ENCODE data around the gene LYZL6.
"Not testable (repeated sequence)": the region's sequence is repeated elsewhere in the genome, so short reads cannot be mapped to it uniquely, and the experiment has no call there.

LYZL6 gene

DNA sequence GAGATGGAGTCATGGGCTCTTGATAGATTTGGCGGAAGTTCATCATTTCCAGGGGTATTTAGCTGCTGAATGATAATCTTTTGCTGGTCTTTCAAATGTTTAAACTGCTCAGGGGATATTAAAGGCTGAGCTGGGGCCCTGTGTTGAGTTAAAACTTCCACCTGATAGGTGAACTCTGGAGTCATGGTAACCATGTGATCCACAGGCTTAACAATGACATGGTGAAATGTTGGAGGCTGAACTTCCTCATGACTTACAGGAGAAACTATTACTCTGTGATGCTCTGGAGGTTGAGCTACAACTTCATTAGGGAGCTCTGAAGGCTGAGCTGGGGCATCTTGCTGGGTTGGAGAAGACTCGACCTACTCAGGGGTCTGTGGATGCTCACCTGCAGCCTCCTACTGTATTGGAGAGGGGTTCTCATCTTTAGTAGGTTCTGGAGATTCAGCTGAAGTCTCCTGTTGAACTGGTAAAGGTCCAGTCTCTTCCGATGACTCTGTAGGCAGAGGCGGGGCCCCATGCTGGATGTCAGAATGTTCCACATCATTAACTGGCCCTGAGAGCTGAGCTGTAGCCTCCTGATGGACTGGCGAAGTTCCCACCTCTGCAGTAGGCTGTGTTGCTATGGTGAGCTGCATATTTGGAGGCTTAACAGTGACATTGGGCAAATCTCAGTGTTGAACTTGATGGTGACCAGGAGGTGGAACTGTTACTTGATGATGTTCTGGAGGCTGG, 37.2 kb downstream of the LYZL6 start:
- DNase-seq, result no peak

DNA sequence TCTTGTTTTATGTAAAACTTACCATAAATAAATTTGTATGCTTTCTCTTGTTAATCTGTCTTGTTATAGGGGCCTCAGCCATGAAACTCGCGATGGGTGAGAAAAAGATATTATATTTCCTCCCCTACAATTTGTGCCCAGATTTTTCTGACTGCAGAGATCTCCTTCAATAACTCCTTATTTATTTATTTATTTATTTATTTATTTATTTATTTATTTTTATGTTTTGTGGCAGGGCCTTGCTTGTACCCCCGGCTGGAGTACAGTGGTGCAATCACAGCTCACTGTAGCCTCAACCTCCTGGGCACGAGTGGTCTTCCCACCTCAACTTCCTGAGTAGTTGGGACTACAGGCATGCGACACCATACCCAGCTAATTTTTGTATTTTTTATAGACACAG, 40.1 kb downstream of the LYZL6 start:
- DNase-seq, result no peak

DNA sequence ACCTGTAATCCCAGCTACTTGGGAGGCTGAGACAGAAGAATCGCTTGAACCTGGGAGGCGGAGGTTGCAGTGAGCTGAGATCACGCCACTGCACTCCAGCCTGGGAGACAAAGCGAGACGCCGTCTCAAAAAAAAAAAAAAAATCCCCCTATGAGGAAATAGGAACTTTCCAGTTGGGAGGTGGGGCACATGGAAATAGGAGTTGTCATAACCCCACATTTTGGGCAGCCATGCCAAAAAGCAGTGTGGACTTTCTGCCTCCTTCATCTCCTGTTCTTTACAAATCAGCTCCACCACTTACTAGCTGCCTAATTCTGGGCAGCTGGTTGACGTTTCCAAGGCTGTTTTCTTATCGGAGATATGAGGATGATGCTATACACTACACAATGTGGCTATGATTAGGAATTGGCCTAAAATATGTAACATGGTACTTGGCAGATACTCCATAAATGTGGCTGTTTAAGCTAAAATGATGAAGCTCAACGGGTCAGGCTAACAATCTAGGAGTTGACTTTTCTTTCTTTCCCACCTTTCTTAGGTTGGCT, 41.8 kb downstream of the LYZL6 start:
- no peak for DNase-seq

DNA sequence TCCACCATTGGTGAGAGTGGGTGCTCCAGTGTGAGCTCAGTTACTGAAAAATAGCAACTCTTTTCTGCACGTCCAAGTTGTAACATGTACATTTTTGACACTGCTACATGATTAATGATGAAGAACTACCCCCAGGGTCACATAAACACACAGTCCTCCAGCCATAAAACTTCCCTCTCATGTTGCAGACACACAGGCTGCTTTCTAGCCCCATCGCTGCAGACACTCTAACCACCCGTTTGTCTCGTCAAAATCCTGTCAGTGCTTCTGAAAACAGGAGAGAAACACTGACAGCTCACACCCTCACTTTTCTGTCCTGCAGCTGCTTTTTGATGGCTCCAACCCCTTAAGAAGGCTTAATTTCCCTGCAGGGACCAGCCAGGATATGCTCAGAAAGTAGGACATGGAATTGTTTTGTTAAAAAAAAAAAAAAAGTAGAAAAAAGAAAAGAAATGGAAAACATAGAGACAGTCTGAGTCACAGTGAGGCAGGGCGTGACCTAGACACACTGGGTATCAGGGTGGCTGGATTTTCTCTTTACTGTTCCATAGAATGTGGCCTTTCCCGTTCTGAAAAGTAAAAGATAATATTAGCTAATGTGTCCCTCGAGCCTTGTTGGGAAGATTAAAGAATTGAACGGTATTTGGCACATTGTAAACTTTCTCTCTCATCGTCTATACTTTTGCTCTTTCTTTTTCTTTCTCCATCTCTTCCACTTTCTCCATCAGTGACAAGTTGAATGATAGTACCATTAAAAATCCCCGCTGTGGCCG, 42.6 kb downstream of the LYZL6 start:
- DNase-seq, result no peak

DNA sequence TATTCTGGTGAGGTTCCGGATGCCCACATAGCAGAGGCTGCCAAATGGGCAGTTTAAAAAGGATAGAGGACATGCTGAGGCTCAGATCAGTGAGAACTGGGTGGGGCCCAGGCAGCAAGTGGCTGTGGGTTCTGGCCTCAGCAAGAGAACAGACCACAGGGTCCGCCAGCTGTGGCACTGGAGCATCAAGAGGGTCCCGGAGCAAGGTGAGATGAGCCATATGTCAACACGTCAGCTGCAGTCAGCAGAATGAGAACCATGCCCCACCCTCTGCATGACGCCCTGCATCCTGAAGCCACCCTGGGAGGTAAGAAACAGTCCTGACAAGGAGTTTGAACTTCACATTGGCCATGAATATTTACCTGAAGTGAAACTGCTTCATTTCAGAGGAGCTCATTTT, 43.2 kb downstream of the LYZL6 start:
- DNase-seq, result no peak

DNA sequence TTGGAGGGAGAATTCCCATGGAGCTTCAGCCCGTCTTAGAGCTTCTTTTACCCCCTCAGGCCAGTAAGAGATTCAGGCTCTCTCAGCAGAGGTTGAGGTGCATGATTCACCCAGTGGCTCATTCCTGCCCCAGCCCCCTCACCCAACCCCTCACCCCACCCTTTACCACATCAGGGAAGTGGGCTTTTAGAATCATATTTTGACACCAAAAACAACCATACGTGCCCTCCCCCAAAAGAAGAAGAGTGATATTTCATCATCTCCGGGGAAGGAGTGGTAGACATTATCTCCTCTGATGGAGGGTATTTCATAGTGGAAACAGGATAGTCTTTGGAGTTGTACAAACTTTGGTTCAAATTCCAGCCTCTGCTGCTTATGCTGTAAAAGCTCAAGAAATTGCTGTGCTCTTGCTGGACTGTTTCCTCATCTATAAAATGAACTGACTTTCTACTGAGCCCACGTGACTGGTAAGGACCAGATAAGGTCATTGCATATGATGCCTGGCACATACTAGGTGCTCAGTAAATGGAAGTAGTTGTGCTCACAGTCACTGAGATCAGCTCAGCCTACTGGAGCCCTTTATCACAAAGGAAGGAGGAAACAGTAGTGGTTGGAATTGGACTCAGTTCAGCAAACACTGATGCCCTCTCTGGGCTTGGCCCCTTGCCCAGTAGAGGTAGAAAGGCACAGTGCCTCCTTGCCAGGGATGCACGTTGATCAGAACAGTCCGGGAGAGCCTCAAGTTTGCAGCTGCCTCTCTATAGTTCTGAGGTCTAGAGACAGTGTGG, 45.0 kb downstream of the LYZL6 start:
- no peak for DNase-seq

DNA sequence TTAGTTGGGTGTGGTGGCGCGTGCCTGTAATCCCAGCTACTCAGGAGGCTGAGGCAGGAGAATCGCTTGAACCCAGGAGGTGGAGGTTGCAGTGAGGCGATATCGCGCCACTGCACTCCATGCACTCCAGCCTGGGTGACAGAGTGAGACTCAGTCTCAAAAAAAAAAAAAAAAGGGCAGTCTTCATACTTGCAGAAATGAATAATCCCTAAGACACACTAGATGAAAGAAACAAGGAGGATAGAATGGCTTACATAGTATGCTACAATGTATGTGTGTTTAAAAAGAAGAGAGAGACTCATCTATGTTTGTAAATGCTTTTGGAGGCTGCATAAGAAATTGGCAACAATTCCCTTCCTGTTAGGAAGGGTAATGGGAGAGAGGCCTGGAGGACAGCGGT, 45.7 kb downstream of the LYZL6 start:
- not testable (repeated sequence) for DNase-seq

DNA sequence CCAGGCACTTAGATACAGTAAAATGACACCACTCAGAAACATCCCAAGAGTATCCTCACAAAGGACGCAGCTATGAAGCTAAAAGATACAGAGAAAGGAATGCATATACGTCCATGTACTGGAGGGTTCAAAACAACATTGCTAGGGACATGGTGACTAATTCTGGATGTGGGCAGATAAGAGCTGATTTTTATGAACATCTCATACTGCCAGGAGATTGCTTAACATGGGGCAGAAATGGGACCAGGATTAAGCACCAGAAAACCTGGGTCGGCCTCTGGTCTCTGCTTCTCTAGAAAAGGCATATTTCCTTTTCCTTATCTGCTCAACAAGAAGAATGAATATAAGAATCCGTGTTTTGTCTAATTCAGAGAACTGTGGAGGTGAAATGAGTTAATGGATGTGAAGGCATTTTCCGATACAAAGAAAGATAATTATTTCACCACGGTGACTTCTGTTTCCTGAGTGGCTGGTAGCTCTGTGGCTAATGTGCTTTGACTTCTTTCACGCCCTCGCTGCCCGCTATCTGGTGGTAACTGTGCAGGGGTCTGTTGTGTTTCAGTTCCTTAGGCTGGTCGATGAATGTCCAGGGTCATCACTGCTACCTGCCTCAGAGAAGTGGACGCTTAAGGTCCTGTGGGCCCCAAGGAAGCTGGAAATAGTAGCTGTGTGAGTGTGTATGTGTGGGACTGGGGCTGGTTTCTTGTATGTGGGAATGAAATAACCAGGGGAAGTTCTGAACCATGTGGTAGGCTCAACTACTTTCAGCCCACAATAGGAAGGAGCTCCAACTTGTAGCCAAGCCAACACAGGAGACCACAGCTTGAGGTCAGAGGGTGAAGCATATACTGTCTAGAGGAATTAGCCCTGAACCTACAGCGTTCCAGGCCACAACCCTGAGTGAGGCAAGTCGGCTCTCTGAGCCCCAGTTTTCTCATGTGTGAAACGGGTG, 47.6 kb downstream of the LYZL6 start:
- DNase-seq, result no peak

DNA sequence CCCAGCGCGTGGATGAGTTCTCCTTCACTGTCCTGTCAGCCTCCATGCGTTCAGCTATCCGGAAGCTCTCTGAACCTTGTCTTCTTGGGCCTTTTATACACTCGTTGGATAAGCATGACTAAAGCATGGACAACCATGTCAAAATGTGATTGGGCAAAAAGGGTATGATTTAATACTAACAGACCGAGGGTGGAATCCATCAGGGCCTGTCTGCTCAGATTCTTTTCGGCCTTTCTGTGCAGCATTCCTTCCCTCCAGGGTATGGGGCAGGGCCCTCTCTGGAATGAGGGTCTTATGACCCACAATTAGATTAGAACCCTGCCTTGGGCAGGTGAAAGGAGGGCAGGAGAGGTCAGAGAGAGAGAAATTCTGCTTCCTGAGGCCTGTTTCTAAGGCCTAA, 49.3 kb downstream of the LYZL6 start:
- DNase-seq, result no peak

DNA sequence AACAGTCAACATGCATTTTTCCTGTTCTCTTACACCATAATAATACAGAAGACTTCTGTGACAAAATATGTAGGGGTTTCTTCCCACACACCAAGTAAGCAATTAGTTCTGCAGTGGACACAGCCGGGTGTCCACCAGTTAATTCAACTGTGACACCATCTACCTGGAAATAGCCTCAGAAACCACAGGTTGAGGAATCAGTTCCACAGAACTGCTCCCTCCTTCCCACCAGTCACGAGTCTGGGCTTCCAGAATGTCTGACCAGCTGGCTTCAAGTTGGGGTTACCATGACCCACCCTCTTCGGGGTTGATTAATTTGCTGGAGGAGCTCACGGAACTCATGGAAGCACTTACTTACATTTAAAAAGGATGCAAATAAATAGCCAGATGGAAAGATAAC, 49.8 kb downstream of the LYZL6 start:
- DNase-seq, result no peak

DNA sequence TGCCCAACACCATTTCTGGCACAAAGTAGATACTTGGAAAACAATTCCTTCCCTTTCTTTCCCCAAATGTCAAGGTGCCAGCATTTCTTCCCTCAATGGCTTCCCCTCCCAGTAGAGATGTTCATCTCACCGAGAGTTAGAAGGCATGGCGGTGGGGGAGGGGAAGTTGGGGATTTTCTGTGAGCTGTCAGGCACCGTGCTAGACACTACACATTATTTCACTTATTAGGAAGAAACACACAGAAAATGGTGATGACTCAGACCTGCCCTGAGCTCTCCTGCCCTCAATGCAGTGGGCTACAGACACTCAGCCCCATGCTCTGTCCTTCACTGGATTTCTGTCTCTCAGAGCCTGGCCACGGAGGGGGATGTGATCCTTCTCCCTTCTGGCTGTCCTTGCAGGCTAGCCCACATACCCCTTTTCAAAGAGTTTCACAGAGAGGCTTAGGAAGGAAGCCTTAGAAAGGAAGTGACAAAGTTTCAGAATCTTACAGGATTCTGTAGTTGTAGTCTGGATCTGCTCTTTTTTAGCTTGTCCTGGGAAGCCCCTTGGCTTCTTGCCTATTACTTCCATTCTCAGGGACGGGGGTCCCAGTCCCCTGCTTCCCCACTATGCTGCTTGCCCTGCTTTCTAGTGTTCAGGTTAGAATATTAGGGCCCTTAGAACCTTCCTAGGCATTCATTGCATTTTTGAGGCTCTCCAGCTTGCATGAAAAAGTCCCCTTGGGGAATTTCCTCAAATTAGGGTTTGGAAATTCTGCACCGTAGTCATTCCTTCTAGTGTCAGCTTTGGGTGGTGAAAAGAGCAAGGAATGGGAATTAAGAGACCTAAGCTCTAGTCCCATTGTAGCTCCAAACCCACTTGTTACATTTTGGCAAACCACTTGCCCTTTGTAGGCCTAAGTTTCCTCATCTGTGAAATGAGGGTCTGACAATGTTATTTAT, 51.1 kb downstream of the LYZL6 start:
- no peak for DNase-seq

DNA sequence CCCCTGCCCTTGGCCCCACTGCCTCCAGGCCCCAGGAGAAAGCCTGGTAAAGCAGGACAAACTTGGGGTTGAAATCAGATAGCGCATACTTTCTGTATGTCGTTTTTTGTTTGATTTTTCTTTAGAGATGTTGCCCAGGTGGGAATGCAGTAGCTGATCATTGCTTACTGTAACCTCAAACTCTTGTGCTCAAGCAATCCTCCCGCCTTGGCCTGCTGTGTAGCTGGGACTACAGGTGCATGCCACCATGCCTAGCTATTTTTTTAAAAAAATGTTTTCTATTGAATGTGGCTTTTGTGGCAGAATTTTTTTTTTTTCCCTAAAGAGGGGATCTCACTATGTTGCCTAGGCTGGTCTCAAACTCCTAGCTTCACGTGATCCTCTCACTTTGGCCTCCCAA, 52.2 kb downstream of the LYZL6 start:
- no peak for DNase-seq

DNA sequence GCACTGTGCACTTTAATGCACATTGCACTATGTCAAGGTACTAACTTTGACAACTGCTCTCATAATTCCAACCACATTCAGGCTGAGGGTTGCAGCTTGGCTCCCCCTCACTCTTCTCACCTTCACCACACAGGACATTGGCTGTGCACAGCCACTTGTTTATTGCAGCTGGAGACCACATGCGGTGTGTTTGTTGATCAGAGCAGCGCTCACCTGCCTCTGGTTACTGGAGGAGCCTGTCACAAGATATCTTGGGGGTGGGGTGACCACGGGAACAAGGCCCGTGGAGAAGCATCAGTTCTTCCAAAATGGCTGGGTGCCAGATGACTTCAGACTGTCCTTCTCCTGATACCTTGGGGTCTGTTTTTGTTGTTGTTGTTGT, 52.7 kb downstream of the LYZL6 start:
- no peak for DNase-seq

DNA sequence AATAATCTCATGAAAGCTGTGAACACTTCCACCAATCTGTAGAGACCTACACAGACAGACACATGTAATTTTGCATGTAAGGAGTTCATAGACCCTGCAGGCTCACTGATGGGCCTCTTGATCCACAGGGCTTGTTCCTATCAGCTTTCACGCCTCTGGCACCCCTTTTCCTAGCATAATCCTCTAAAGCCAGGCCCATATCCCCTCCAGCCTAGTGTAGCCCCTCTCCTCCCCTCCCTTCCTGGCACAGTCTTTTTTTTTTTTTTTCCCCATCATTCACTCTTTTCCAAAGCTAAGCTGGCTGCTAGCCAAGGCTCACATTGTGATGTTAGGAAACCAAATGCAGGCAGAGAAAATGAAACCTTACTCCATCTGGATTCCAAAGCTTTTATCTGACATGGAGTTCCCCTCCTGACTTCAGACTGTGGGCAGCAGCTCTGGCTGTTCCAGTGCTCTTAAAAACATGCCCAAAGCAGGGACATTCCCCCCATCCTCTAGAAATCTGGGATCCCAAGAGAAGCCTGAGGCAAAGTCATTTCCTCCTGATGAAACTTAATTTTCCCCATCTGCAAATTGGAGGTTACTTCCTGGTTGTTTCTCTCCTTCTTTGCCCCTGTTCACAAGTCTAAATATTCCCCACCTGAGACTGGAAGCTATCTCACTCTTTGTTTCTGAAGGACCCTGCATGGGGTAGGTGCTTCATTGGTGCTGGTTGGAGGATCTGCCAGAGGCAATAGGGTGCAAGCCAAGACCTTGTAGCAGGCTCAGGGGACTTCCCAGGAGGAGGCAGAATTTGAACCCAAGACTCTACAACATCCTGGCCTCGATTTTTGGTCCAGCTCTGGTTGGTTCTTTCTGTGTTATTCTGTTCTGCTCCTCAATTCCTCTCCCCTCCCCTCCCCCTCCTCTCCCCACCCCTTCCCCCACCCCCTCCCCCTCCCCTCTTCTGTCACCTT, 53.4 kb downstream of the LYZL6 start:
- DNase-seq, result no peak

DNA sequence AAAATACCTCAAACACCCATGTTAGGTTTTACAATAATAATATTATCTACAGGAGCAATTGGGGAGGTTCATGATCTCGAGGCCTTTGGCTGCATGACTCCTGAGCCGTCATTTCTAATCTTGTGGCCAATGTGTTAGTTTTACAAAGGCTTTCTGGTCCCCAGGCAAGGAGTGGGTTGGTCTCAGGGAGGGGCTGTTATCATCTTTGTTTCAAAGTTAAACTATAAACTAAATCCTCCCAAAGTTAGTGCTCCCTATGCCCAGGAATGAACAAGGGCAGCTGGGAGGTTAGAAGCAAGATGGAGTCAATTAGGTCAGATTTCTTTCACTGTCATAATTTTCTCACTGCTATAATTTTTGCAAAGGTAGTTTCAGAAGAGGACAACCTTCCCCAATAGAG, 54.3 kb downstream of the LYZL6 start:
- DNase-seq, result no peak
